Thyroid gland (tissue), 4 donors: ENCODE data around the gene NPFF.

ENCODE experiments used
- POLR2A ChIP-seq, 2 donors: fragments of 450-650 bp; IDR thresholded peaks; one replicate each; pipeline ENCODE4 v1.6.1; 2017; ENCODE audit warnings: antibody characterized with exemption in 2 of 2, mild to moderate bottlenecking in 2 of 2, moderate library complexity in 1 of 2
- TF ChIP-seq, protein P1 (sequence below), 6 experiments: fragments of 200-600 bp in 3 of 6; fragments of 450-650 bp in 3 of 6; sonication (generic) in 3 of 6; IDR thresholded peaks; one replicate each; pipeline ENCODE4 v1.5.1; 2016 to 2019; ENCODE audit warnings: antibody characterized with exemption in 6 of 6, mild to moderate bottlenecking in 2 of 6, inconsistent platforms in 1 of 6, moderate library complexity in 1 of 6

DNA sequence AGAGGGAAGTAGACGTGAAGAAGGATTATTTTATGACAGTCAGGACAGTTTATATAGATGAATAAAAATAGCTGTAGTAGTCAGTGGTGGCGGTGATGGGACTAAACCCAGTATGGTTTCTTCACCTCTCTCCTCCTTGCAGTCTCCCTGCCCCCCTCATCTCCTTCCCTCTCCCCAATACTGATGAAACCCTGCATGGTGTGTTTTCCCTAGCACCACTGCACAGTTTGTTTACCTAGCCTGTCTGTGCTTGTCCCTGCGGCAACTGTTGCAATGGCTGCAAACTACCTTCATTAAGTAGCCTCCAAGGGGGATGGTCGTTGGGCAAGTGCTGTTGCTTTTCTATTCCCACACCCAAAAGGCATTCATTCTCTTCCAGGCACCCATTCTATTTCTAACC is 40.6 kb downstream of the NPFF start:
- TF ChIP-seq, protein P1, sequence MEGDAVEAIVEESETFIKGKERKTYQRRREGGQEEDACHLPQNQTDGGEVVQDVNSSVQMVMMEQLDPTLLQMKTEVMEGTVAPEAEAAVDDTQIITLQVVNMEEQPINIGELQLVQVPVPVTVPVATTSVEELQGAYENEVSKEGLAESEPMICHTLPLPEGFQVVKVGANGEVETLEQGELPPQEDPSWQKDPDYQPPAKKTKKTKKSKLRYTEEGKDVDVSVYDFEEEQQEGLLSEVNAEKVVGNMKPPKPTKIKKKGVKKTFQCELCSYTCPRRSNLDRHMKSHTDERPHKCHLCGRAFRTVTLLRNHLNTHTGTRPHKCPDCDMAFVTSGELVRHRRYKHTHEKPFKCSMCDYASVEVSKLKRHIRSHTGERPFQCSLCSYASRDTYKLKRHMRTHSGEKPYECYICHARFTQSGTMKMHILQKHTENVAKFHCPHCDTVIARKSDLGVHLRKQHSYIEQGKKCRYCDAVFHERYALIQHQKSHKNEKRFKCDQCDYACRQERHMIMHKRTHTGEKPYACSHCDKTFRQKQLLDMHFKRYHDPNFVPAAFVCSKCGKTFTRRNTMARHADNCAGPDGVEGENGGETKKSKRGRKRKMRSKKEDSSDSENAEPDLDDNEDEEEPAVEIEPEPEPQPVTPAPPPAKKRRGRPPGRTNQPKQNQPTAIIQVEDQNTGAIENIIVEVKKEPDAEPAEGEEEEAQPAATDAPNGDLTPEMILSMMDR (IDR thresholded peaks at IDR 0.05): no peak
- TF ChIP-seq POLR2A (IDR thresholded peaks at IDR 0.05): no peak
